Hematopoietic multipotent progenitor cell treated with erythropoietin and hydrocortisone succinate and interleukin-3 and kit ligand, for 6 days (in vitro differentiated cells): ENCODE data around the gene CRYL1.

Experiments
- DNase-seq: peaks from one replicate; pipeline ENCODE4 v3.0.0-alpha.2; 2015

Gene CRYL1

DNA sequence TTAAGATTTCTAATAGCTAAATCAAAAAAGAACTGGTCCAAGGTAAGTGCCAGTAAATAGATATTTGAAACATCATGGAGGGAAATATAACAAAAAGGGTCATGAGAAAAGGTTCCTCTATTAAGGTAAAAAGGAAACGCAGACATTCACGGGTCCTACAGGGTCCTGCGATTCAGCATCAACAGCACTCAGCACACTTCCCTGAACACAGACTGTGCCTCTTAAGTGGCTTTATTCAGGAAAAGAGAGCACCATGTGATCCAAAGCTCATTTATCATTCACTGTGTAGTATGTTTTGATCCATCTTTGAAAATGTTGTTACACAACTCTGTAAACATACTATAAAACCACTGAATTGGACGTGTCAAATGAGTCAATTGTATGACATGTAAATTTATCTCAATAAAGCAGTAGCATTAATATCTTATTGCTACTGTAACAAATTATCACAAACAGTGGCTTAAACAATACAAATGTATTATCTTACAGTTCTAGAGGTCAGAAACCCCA, 33.7 kb downstream of the CRYL1 start:
- no peak for DNase-seq

DNA sequence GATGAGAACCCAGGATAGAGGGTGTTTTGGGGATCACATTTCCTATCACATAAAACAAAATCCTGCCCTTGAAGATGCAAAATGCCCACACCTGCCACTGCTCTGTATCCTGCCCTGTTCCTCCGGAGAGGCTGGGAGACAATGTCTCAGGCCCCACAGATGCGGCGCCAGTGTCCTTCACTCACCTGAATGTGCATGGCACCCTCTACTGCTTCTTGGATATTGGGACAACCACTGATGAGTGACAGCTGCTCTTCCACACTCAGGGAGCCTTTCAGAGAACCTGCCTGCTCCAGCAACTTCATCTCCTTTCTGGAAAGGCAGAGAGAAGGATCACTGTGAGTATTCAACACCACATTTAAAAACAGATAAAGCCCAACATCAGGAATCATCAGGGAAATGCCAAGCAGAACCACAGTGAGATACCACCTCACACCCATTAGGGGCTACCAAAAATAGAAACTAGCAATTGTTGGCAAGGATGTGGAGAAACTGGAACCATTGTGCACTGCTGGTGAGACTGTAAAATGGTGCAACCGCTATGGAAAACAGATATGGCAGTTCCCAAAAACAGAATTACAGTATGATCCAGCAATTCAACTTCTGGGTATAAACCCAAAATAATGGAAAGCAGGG, 36.4 kb downstream of the CRYL1 start:
- no peak for DNase-seq

DNA sequence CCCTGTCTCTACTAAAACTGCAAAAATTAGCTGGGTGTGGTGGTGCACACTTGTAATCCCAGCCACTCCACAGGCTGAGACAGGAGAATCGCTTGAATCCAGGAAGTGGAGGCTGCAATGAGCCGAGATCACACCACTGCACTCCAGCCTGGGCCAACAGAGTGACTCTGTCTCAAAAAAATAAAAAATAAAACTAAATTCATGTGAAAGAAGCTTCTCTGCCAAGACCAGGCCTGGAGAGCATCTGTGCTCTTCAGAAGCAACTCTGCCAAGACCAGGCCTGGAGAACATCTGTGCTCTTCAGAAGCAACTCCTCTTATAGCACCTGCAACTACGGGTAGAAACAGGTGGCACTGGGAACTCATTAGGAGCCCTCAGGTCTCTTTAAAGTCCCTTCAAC, 37.7 kb downstream of the CRYL1 start:
- no peak for DNase-seq

DNA sequence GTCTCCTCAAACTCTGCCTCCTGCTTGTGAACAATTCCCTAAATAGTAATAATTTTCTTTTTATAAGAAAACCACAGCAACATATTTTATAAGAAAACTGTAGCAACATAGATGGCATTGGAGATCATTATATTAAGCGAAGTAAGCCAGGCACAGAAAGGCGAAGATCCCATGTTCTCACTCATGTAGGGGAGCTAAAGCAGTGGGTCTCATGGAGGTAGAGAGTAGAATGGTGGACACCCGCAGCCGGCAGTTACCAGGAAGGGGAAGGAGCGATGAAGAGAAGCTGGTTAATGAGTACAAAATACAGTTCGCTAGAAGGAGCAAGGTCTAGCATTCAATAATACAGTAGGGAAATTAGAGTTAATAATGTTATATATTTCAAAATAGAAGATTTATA, 42.9 kb downstream of the CRYL1 start:
- no peak for DNase-seq

DNA sequence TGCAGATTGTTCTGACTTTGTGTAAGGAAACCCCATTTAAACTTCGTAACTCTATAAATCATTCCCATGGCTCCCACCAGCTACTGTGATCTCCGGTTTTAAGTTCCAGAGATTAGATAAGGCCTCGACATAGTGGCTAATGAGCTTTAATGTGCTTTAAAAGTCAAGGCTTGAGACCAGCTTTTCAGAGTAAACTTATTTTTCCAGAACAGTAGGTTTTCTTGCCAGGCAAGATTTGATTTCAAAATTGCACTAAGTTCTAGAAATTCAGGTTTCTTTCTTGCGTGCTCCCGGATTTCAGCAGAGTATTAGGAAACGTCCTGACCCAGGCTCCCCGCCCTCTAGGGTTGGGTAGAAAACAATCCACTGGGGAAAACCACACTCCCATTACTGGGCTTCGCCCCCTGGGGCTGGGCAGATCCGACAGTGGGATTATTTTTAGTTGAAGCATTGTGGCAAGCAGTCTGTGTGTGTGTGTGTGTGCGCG, 43.3 kb downstream of the CRYL1 start:
- DNase-seq, result no peak

DNA sequence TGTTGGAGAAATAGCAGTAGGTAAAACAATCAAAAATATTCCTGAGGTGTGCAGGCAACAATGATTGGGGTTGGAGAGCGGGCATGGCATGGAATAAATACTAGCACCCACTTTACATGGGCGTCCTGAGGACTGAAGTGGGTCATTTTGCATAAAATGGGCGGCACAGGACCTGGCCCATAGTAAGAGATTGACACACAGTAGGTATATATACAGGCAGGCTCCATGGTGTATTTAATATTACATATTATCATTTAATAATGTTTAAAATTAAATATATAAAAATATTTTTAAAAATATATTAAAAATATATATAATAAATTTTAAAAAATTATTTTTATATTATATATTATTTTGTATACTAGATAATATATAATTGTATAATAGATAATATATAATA, 48.3 kb downstream of the CRYL1 start:
- DNase-seq, result no peak

DNA sequence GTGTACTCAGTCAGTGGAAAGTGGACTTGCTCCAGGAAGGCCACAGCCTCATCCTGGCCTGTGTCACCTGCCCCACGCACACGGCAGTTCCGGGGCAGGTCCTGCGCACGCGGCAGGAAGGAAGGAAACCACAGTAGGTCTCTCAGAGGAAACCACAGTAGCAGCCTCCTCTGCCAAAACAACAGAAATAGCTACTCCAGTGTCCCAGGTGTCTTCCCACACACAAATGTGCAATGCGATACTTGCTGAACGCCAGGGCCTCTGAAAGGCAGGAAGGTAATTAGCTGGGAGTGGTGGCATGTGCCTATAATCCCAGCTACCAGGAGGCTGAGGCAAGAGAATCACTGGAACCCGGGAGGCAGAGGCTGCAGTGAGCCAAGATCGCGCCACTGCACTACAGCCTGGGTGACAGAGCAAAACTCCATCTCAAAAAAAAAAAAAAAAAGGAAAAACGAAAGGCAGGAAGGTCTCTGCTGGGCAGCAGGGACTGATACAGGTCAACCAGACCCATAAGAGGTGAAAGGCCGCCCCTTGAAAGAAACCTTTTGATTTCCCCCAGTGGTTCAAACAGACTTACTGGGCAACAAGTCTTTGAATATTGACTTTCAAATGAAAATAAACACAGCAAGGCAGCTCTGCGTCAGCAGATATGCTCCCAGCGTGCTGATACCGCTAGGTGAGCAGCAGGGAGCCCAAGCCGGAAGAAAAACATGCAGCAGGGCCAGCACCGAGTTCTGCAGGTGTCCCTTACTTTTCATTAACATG, 49.5 kb downstream of the CRYL1 start:
- DNase-seq, result peak; percentile 16

DNA sequence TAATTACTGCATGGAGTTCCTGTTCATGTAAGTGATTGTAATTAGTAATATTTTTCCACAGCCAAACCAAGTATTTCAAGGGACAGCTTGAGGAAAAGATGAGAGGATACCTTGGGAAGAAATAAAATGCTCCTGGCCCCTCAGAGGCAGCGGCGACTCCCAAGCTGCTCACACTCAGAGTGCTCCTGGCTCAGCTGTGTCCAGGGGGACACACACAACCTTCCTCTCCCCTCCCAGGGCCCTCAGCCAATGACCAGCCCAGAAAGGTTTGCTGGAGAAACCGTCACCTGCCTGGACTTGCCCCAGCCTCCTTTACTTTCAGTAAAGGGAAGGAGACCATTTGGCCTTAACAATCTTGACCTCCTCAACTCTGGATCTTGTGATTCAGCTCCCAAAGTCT, 51.1 kb downstream of the CRYL1 start:
- no peak for DNase-seq

DNA sequence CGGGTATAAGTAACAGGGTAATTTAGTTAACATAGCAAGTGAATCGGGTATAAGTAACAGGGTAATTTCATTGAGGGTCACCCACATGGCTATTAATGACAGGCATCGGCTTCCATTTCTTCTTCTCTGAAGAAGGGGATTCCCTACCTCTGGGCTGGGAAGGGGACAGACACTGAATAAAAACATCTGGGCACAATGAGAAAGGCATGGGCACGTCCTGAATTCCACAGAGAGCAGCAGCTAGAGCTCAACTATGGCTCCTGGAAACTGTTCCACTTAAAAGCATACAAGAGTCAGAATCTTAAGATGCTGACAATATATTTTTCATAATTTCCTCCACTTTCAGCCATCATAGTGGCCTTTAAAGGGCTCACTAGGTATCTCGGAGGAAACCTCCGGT, 51.8 kb downstream of the CRYL1 start:
- no peak for DNase-seq

DNA sequence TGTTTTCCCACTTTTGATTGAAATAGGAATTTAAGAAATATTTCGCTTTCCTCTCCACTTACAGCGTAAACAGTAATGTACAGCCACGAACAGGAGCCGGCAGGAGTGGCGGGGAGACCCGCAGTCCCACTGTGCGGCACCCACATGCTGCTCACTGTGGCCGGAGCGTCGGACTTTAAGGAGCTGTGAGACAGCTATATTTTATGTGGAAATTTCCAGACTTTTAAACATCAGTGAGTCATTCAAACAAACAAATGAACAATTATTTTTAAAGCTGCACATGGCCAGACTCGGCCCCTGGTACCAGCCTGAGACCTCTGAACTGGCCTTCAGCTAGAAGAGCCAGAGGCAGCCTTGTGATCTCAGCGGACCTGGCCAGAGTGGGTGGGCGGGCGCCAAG, 52.5 kb downstream of the CRYL1 start:
- DNase-seq, result no peak

DNA sequence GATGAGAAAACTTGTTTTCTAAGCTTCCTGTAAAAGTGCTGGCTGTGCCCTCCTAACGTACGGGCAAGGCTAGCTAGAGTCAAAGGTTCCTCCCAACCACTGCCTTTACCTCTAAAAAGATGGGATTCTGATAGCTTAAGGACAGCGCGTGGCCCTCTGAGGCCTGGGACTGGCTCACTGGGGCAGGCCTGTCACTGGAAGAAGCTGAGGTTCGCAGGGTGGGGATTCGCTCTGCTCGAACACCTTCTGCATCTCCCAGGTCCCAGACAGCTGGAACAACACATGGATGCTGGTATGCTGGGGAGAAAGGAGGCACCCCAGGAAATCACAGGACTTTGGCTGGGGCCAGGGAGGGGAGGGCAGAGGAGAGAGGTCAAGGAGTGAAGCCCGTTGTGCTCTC, 53.1 kb downstream of the CRYL1 start:
- DNase-seq, result no peak

DNA sequence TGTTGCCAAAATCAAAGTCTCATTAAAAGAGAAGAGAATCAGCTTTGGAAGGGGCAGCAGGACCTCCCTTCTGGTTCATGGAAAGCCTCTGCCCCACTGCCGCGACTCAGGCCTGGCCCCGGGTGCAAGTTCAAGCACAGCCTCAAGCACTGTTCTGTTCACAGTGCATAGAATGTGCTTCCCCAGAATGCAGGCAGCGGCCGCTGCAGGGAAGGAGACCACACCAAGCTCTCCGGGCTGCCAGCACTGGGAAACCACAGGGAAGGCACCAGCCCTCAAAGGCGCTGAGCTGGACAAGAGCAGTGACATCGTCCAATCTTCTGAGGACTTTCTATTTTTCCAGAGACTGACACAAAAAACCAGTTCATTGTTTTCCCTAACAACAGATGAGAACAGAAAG, 55.5 kb downstream of the CRYL1 start:
- no peak for DNase-seq

DNA sequence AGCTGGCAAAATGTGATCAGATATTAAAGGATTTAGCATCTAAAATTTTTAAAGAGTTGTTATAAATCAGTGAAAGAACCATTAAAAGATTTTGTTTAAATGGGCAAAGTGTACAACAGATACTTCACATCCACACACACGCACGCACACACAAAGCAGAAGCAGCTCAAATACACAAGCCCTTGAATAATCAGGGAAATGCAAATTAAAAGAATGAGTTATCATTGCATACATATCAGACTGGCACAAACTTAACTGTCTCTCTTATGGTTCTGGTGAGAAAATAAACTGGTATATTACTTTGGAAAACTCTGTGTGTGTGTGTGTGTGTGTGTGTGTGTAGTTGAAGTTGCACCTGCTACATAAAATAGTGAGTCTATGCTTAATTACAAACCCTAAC, 59.3 kb downstream of the CRYL1 start:
- DNase-seq, result no peak

DNA sequence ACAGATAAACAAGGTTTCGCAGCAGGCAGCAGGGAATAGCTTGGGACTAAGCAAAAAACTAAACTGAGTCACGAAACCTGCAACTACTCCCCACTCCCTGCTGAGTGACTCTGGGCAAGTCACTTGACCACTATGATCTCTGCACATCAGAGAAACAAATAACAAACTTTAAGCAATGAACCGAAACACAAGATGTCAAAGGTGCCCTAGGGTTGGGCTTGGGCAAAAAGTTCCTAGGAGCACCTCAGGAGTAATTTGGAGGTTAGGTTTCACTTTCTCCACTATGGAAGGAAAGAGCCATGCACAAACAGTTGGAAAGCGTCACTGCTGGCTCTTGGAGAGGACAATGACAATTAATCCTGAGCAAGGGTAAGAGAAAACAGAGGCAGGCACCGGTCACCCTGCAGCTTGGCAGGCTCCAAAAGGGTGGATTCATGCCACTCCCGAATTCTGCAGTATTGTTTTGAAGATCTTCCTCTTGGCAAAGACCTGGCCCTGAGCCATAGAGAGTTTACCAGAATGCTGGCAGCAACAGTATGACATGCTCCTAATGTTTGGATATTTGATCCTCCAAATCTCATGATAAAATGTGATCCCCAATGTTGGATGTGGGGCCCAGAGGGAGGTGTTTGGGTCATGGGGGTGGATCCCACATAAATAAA, 60.3 kb downstream of the CRYL1 start:
- DNase-seq, result no peak

DNA sequence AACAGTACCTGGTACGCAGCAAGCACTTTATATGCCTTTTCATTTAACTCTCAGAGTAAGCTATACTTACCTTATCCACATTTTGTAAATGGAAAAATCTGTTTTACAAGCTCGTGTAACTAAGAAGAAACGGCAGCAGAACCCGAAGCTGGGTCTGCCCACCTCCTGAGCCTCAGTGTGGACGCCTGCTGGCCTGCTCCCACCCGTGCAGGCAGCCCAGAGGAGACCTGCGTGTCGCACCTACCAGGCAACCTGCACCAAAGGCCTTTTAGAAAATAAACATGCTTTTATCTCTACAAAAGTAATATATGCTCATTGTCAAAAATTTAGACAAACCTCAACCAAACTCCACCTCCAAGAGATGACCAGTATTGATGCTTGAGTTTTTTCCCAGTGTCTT, 62.7 kb downstream of the CRYL1 start:
- no peak for DNase-seq

DNA sequence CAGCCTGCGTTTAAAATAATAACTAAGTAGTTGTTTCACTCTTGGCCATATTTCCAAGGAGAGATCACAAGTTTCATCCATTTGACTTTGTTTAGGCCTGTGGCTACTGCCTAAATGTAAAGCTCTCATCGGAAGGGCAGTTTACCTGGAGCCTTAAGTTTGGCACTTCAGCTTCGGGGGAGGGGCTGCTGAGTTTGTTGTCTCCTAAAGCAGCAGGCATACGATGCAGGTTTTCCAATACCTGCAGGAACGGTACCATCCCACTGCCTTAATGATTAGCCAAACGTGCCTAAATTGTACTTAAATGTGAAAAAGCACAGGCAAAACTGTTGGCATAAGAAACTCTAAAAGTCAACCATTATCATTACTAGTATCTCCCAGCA, 63.1 kb downstream of the CRYL1 start:
- no peak for DNase-seq

DNA sequence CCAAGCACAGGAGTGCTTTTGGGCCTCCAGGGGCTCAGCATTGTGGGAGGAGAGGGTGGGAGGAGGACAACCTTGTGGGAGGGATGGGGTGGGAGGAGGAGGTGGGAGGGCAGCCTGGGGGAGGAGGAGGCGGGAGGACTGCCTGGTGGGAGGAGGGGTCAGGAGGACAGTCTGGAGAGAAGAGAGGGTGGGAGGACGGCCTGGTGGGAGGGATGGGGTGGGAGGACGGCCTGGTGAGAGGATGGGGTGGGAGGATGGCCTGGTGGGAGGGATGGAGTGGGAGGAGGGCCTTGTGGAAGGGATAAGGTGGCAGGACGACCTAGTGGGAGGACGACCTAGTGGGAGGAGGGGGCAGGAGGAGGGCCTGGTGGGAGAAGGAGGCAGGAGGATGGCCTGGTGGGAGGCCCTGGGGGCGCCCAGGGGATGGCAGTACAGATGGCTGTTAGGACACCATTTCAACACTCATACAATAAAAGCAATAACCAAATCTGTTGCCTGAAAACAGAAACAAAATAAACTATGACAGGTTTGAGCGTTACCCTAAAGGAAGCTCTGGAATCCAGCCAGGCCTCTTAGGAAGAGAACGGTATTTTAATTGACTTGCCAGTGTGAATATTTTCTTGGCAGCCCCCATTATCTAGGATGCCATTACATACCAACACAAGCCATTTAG, 63.7 kb downstream of the CRYL1 start:
- no peak for DNase-seq

DNA sequence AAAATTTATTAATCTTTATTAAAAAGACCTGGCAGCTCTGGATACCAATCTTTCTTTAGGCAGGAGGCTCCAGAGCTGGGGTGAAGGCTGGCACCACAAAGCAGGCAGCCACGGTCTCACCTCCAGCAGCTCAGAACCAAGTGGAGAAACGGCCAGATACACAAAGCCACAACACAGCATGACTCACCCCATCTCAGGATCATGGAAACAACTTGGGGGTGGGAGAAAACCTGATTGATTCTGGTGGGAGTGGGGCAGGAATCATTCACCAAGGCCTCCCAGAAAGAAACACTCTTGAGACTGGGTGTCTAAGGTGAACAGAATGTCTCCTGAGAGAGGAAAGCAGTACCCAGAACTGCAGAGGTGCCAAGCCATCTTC, 64.2 kb downstream of the CRYL1 start:
- no peak for DNase-seq

DNA sequence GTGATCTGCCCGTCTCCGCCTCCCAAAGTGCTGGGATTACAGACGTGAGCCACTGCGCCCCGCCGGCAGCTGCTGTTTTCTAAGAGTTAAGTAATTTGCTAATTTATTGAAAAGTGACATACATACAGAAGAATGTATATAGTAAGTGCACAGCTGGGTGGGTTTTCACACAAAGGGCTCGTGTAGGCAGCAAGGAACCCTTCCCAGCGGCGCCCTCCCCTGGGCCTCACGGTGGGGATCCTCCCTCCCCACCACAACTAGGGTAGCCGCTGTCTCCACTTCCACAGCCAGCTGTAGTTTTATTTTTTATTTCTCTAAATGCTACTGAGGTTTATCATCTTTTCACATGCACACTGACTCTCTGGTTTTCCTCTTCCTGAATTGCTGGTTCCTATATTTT, 64.9 kb downstream of the CRYL1 start:
- no peak for DNase-seq

DNA sequence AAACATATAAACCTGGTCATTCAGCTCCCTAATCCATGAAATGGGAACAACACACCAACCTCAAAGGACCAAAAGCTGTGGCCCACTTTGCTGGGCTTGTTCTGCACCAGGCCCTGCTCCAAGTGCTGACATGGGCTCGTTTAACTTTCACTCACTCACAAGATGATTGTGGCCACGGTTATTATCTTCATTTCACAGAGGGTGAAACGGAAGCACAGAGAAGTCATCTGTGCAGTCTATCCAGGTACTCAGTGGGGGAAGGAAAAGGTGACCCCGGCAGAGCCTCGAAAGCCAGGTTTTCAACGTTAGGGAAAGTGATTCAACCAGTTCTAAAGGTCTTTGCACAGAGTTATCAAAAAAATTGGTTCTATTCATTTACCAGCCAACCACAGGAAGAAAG, 68.0 kb downstream of the CRYL1 start:
- peak; percentile 15 for DNase-seq

DNA sequence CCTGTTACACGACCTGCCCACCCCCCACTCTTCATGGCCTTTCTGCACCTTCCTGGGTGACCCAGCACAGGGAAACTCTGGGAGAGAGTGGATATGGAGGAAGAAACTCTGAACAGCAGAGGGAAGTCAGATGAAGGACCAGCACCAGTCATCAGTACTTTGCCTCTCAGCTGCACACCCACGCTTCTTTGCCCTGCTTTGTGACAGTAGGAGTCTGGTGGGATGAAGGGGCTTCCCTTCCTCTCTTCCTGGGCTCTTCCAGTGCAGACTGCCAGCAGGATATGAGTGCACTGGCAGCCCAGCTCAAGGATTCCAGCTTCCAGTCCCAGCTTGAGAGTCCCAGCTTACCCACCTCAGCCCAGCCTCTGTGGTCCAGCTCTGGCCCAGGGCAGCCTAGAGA, 68.9 kb downstream of the CRYL1 start:
- no peak for DNase-seq

DNA sequence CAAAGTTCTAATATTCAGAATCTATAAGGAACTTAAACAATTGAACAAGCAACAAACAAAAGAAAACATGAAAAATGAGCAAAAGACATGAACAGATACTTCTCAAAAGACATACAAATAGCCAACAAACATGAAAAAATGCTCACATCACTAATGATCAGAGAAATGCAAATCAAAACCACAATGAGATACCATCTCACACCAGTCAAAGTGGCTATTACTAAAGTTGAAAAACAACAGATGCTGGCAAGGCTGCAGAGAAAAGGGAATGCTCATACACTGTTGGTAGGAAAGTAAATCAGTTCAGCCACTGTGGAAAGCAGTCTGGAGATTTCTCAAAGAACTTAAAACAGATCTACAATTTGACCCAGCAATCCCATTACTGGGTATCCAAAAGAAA, 74.3 kb downstream of the CRYL1 start:
- DNase-seq, result no peak

DNA sequence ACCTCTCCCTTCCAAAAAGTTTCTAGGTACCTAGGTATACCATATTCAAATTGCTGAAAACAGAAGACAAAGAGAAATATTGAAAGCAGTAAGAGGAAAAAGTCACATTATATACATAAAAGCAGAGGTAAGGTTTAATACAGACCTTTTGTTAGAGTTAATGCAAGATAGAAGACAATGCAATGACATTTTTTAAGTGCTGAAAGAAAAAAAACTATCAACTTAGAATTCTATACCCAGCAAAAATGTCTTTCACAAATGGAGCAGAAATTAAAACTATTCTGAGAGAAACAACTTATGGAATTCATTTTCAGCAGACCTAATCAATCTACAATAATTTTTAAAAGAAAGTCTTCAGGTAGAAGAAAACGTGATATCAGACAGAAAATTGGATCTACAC, 77.2 kb downstream of the CRYL1 start:
- no peak for DNase-seq

DNA sequence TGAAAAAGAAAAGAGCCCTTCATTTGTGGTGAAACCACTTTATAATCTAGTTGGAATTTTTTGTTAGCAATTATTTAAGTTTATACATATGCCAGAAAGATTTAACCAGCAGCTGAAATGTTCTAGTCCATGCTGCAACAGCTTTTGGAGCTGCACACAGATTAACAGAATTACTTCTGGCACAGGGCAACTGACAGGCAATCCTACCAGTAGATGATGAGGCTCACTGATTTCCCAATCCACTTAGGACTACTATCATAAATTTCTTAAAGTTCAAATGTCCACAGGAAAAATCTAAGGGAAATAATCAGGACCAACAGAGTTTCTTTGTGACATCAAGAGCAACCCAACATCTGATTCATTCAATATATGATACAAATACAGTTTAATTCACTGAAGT, 78.8 kb downstream of the CRYL1 start:
- no peak for DNase-seq
